ENCODE data around the gene PTPRD.

Gene PTPRD

DNA sequence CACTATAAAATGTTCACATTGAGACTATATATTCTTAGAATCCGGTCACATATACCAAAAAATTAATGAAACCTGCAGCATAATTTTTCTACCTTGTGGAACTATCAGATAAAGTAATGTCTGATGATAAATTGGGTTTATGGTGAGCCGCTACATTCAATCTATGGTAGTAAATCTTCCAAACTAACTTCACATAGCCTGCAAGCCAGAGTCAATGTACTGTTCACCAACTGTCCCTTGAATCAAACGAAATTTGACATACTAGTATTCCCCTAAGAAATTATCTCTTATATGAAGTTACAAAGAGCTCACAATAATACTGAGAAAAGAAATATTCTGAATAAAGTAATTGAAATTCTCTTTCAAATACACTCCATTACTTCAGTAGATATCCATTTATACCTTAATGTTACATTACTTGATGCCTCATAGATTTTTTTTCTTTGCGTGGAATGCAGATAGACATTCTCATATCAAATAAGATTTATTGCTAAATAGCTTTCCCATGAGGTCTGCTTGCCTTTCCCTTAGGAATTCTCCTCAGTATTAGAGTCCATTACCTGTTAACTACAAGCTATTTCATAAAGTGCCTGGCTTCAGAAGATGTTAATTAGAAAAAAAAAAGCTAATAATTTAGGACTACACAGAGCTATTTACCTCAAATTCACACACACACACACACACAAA, 169.5 kb downstream of the PTPRD start:
- no peak for DNase-seq (ENCODE audit: extremely low read depth, low read depth)
- no peak overlapping the region for H3K4me3 ChIP-seq (replicated peaks; ENCODE audit: low read depth, low read length)
- TF ChIP-seq, protein P1, sequence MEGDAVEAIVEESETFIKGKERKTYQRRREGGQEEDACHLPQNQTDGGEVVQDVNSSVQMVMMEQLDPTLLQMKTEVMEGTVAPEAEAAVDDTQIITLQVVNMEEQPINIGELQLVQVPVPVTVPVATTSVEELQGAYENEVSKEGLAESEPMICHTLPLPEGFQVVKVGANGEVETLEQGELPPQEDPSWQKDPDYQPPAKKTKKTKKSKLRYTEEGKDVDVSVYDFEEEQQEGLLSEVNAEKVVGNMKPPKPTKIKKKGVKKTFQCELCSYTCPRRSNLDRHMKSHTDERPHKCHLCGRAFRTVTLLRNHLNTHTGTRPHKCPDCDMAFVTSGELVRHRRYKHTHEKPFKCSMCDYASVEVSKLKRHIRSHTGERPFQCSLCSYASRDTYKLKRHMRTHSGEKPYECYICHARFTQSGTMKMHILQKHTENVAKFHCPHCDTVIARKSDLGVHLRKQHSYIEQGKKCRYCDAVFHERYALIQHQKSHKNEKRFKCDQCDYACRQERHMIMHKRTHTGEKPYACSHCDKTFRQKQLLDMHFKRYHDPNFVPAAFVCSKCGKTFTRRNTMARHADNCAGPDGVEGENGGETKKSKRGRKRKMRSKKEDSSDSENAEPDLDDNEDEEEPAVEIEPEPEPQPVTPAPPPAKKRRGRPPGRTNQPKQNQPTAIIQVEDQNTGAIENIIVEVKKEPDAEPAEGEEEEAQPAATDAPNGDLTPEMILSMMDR (IDR thresholded peaks at IDR 0.05; ENCODE audit: low read depth, low read length, missing control alignments): no peak

DNA sequence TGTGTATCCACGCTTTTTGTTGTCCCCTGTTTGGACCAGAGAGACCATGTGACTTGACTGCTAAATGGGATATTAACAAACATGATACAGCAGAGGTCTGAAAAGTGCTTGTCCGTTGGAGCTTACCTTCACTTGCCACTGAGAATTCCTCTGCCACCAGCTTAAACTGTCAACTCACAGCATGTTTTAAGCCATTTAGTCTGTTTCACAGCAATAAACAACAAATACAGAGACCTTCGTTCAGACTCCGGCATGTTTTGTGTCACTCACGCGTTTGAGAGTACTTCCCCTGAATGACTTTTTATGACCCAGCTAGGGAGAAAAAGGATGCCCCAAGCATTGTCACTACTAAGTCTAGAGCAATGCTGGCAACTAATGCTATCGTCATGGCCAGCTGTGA, 173.8 kb downstream of the PTPRD start:
- no peak overlapping the region for H3K4me3 ChIP-seq (replicated peaks; ENCODE audit: low read depth, low read length)
- TF ChIP-seq, protein P1 (IDR thresholded peaks at IDR 0.05; ENCODE audit: low read depth, low read length, missing control alignments): no peak
- no peak for DNase-seq (ENCODE audit: extremely low read depth, low read depth)

DNA sequence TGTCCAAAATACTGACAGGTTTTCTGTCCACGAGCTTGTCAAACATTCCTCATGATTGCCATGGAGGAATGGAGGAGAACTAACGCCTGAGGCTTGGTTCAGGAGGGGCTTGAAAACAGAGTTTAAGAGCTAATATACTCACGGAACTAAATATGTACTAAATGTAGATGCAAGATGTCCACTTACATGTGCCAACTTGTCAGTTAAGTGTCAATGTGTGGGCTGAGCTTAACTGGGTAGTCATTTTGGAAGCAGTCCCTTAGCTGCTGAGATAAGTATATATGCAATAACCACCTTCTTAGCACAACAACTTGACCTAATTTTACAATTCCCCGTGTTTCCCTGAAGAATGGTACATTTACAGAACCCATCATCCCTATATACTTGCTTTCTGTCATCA, 176.0 kb downstream of the PTPRD start:
- H3K4me3 ChIP-seq (replicated peaks; ENCODE audit: low read depth, low read length): no peak overlapping the region
- DNase-seq (ENCODE audit: extremely low read depth, low read depth): no peak
- TF ChIP-seq, protein P1 (IDR thresholded peaks at IDR 0.05; ENCODE audit: low read depth, low read length, missing control alignments): no peak

DNA sequence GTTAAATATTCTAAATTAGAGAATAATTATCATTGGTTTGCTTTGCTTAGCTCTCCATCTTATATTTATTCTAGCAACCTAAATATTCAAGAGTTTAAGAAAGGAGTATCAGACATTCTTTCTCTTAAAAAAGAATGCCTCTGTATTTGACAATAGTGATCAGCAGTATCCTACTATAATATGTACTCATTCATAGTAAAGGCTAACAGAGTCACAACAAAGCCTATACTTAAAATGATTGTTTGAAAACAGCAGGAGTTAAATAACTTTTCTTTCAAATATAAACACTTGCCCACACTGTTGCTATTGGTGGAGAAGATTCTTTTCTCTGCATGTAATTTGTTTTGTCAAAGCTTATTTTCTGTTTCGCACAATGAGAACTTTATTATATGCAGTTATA, 178.4 kb downstream of the PTPRD start:
- TF ChIP-seq, protein P1 (IDR thresholded peaks at IDR 0.05; ENCODE audit: low read depth, low read length, missing control alignments): no peak
- no peak for DNase-seq (ENCODE audit: extremely low read depth, low read depth)
- no peak overlapping the region for H3K4me3 ChIP-seq (replicated peaks; ENCODE audit: low read depth, low read length)

DNA sequence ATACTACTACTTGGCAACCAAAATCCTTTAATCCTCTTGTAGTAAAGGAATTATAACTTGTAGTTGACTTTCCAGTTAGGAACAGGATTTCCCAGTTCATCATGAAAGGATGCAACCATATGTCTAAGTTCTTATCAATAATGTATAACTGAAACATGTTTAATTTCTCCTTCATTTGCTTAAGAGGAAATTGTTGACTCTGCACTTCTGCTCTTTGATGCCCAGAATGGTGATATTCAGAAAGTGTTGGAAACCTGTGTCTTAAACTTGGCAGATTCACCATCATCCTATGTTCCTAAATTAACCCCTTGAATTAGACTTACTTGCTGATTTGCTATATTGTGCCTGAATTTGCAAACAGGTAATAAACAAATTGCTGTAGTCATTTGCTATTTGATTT, 201.5 kb downstream of the PTPRD start:
- DNase-seq (ENCODE audit: extremely low read depth, low read depth): no peak
- TF ChIP-seq, protein P1 (IDR thresholded peaks at IDR 0.05; ENCODE audit: low read depth, low read length, missing control alignments): no peak
- H3K4me3 ChIP-seq (replicated peaks; ENCODE audit: low read depth, low read length): no peak overlapping the region

DNA sequence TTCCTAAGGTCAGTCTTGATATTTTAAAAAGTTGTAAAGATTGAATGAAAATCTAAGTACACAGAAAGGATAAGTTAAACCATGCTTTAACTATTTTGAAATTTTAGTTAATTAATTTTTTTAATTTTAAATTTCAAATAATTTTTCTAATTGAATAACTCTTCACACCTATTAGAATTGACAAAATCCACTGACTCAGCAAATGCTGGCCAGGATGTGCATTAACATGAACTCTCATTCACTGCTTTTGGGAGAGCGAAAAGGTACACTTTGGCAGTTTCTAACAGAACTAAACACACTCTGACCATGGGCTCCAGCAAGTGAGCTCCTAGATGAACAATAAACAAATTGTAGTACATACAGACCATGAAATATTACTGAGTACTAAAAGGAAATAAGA, 209.5 kb downstream of the PTPRD start:
- H3K4me3 ChIP-seq (replicated peaks; ENCODE audit: low read depth, low read length): no peak overlapping the region
- no peak for DNase-seq (ENCODE audit: extremely low read depth, low read depth)

More for the DNA sequence above, 209.5 kb downstream of the PTPRD start:
- TF ChIP-seq, protein P1 (IDR thresholded peaks at IDR 0.05; ENCODE audit: low read depth, low read length, missing control alignments): no peak
